DND-41 (cell line): ENCODE data around the gene AKR1B15.

Experiments
- ATAC-seq: fragments of 200-7000 bp; cut with Tn5 transposase; 3 replicates; pipeline ENCODE4 v1.9.1; 2021; ENCODE audit warnings: low read depth; ENCODE audit not compliant: insufficient read depth
- DNase-seq: peaks from one replicate; pipeline ENCODE4 v3.0.0-alpha.2; 2020
- H2AFZ ChIP-seq: 2 replicates; pipeline ENCODE4 v1.6.0; 2012; ENCODE audit warnings: low read depth, low read length
- H3K27ac ChIP-seq: 2 replicates; pipeline ENCODE4 v1.5.1; 2012; ENCODE audit warnings: low read length, inconsistent platforms
- H3K27me3 ChIP-seq: fragments of 200-600 bp; sonication (generic); 2 replicates; pipeline ENCODE4 v1.6.0; 2012; ENCODE audit warnings: low read length, mild to moderate bottlenecking, inconsistent platforms; ENCODE audit not compliant: insufficient read depth, poor library complexity
- H3K36me3 ChIP-seq: 2 replicates; pipeline ENCODE4 v1.5.1; 2012; ENCODE audit warnings: low read length, inconsistent platforms; ENCODE audit not compliant: insufficient read depth
- H3K4me1 ChIP-seq: 2 replicates; pipeline ENCODE4 v1.5.1; 2012; ENCODE audit warnings: mild to moderate bottlenecking, low read length; ENCODE audit not compliant: insufficient read depth
- H3K4me2 ChIP-seq: 2 replicates; pipeline ENCODE4 v1.6.0; 2012; ENCODE audit warnings: mild to moderate bottlenecking, moderate library complexity, low read length, inconsistent platforms; ENCODE audit not compliant: insufficient read depth
- H3K4me3 ChIP-seq, 2 experiments: fragments of 200-600 bp in 1 of 2; shearing (Covaris generic) in 1 of 2; 2 replicates each; pipeline ENCODE4 v1.5.1; 2012 to 2016; ENCODE audit warnings: inconsistent platforms in 2 of 2, low read length in 2 of 2, mild to moderate bottlenecking in 2 of 2, low read depth in 1 of 2, moderate library complexity in 1 of 2
- H3K79me2 ChIP-seq: 2 replicates; pipeline ENCODE4 v1.6.0; 2012; ENCODE audit warnings: low read length, inconsistent platforms; ENCODE audit not compliant: insufficient read depth
- H3K9ac ChIP-seq: 2 replicates; pipeline ENCODE4 v1.6.0; 2012; ENCODE audit warnings: low read depth, mild to moderate bottlenecking, inconsistent platforms, low read length, moderate library complexity
- H3K9me3 ChIP-seq: 2 replicates; pipeline ENCODE4 v1.5.1; 2012; ENCODE audit warnings: low read length, moderate library complexity, mild to moderate bottlenecking, inconsistent platforms; ENCODE audit not compliant: insufficient read depth, severe bottlenecking
- H4K20me1 ChIP-seq: 2 replicates; pipeline ENCODE4 v1.6.0; 2012; ENCODE audit warnings: low read length; ENCODE audit not compliant: insufficient read depth
- EZH2 ChIP-seq: IDR thresholded peaks from 3 replicates; pipeline ENCODE4 v1.6.1; 2012; ENCODE audit warnings: borderline replicate concordance, low read depth, mild to moderate bottlenecking, moderate library complexity, low read length, inconsistent platforms; ENCODE audit not compliant: severe bottlenecking
- TF ChIP-seq, protein P1 (sequence below): IDR thresholded peaks from 2 replicates; pipeline ENCODE4 v1.5.1; 2012; ENCODE audit warnings: borderline replicate concordance, low read length, moderate library complexity, mild to moderate bottlenecking; ENCODE audit not compliant: poor library complexity, severe bottlenecking; ENCODE audit errors: extremely low read depth

Gene AKR1B15

DNA sequence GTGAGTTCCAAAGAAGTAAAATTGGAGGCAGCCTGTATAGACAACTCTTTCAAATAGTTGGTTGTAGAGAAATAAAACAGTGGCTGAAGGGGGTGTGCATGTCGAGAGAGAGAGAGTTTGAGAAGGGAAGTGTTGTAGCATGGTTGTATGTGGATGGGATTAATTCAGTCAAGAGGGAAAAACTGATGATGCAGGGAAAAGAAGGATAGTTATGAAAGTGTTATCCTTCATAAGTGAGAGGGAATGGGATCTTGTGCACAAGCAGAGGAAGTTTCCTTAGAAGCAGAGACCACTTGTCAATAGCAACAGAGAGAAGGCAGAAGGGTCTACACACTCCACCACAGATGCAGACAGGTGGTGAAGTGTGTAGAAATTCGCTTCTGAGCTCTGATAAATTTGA is 67.7 kb downstream of the AKR1B15 start:
- no peaks in the 10 kb centered on the region for H4K20me1 ChIP-seq
- ATAC-seq: no peak
- H3K27me3 ChIP-seq: no peaks in the 10 kb centered on the region
- TF ChIP-seq EZH2: no peak
- TF ChIP-seq, protein P1, sequence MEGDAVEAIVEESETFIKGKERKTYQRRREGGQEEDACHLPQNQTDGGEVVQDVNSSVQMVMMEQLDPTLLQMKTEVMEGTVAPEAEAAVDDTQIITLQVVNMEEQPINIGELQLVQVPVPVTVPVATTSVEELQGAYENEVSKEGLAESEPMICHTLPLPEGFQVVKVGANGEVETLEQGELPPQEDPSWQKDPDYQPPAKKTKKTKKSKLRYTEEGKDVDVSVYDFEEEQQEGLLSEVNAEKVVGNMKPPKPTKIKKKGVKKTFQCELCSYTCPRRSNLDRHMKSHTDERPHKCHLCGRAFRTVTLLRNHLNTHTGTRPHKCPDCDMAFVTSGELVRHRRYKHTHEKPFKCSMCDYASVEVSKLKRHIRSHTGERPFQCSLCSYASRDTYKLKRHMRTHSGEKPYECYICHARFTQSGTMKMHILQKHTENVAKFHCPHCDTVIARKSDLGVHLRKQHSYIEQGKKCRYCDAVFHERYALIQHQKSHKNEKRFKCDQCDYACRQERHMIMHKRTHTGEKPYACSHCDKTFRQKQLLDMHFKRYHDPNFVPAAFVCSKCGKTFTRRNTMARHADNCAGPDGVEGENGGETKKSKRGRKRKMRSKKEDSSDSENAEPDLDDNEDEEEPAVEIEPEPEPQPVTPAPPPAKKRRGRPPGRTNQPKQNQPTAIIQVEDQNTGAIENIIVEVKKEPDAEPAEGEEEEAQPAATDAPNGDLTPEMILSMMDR: no peak
- H3K4me2 ChIP-seq: no peak overlapping the region
- H3K9ac ChIP-seq: no peak overlapping the region
- no peaks in the 10 kb centered on the region for H3K9me3 ChIP-seq
- no peak overlapping the region for H3K4me3 ChIP-seq
- H3K27ac ChIP-seq: no peak overlapping the region
- H3K4me1 ChIP-seq: no peaks in the 10 kb centered on the region
- H3K36me3 ChIP-seq: no peaks in the 10 kb centered on the region
- no peak for DNase-seq
- H2AFZ ChIP-seq: no peak overlapping the region
- H3K79me2 ChIP-seq: no peaks in the 10 kb centered on the region

DNA sequence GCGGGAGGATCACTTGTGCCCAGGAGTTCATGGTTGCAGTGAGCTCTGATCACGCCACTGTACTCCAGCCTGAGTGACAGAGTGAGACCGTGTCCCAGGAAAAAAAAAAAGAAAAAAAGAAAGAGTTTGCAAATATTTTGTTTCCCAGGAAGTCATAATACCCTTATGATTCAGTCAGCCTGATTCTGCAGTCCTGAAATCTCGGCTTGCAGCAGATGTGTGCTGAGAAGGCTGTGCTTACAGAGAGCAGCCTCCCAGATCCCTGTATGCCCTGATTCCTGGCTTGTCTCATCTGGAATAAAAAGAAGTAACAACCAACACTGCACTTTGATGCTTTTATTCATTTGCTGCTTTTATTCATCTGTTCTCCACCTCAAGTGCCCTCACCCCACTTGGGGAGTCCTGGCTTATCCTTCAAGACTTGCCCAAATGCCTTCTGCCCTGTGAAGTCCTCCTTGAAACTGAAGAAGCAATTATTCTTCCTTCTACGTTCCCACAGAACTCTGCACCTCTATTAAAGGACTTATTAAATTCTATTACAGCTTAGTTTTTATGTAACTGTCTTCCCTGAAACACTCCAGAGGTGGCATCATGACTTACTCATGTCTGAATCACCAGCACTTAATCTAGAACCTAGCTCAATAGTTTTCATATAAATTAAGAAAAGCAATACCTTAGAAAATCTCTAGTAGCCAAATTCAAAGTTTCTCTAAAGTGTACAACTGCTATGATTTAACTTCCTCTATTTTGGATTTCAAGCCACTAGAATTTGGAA is 70.0 kb downstream of the AKR1B15 start:
- H2AFZ ChIP-seq: no peak overlapping the region
- H3K27ac ChIP-seq: no peak overlapping the region
- H3K27me3 ChIP-seq: peaks cover 6% of the 10 kb centered on the region
- H3K36me3 ChIP-seq: no peaks in the 10 kb centered on the region
- H3K79me2 ChIP-seq: no peaks in the 10 kb centered on the region
- ATAC-seq (no peak), DNase-seq (no peak)
- H3K9me3 ChIP-seq: no peaks in the 10 kb centered on the region
- H4K20me1 ChIP-seq: no peaks in the 10 kb centered on the region
- no peaks in the 10 kb centered on the region for H3K4me1 ChIP-seq
- TF ChIP-seq, protein P1: no peak
- no peak for TF ChIP-seq EZH2
- no peak overlapping the region for H3K4me3 ChIP-seq
- no peak overlapping the region for H3K4me2 ChIP-seq
- H3K9ac ChIP-seq: no peak overlapping the region

DNA sequence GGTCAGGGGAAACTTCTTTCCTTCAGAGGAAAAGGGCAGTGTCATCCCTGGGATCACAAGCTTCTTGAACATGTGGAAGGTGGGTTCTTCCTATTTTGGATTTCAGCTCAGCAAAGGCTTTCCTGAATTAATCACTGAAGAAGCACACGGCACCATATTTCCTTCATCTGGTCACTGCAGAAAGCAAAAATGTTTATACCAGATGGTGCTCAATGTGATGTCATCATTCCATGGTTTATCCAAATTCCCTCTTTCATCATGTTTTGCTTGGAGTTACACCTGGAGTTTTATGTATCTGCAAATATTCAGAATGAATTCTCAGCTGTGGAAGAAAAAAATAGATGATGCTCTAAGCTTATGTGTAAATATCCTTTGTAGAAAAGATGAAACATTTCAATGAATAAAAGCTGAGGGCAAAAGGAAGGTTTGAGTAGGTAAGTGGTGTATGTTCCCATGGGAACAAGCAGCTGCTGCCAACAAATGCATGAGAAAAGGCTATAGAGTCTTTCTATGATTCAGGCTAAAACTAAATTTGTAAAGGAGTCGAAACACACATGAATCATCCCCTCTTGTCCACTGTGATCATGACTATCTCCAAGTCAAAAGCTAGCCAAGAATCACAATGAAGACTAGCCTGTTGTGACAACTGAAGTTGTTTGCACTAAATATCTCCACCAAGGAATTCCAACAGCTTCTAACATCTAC is 70.9 kb downstream of the AKR1B15 start:
- no peak overlapping the region for H2AFZ ChIP-seq
- no peaks in the 10 kb centered on the region for H3K4me1 ChIP-seq
- no peak overlapping the region for H3K4me2 ChIP-seq
- no peaks in the 10 kb centered on the region for H3K9me3 ChIP-seq
- no peaks in the 10 kb centered on the region for H3K36me3 ChIP-seq
- TF ChIP-seq EZH2: no peak
- TF ChIP-seq, protein P1: no peak
- peaks cover 6% of the 10 kb centered on the region for H3K27me3 ChIP-seq
- no peak for ATAC-seq
- H3K9ac ChIP-seq: no peak overlapping the region
- H3K27ac ChIP-seq: no peak overlapping the region
- H3K79me2 ChIP-seq: no peaks in the 10 kb centered on the region
- H4K20me1 ChIP-seq: no peaks in the 10 kb centered on the region
- DNase-seq: no peak
- no peak overlapping the region for H3K4me3 ChIP-seq
